DMS 273 (cell line): ENCODE measurements around the gene ERCC4.
A peak's percentile ranks its signal among the peaks of the same experiment; 100 is the strongest.

Source experiments
- DNase-seq: peaks from one replicate; lab custom pipeline; 2025; ENCODE audit not compliant: unreplicated experiment; lab: John Stamatoyannopoulos, UW

The ERCC4 gene

GRCh38 chr16:13945744-13946485, 26.0 kb downstream of the ERCC4 start:
- no peak for DNase-seq

DNA sequence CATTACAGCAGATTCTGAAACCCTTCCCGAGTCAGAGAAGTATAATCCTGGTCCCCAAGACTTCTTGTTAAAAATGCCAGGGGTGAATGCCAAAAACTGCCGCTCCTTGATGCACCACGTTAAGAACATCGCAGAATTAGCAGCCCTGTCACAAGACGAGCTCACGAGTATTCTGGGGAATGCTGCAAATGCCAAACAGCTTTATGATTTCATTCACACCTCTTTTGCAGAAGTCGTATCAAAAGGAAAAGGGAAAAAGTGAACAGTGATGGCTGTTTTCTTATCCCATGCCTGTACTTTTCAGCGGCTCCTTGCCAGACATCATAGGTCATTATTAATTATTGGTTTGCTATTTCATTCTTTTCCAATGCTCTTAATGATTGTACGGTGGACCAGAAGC, 28.1 kb downstream of the ERCC4 start:
- DNase-seq: no peak

GRCh38 chr16:13950821-13951547, 31.0 kb downstream of the ERCC4 start:
- no peak for DNase-seq

- peak; percentile 10 for DNase-seq
Observed at GRCh38 chr16:13951611-13952010, 31.7 kb downstream of the ERCC4 start.

DNA sequence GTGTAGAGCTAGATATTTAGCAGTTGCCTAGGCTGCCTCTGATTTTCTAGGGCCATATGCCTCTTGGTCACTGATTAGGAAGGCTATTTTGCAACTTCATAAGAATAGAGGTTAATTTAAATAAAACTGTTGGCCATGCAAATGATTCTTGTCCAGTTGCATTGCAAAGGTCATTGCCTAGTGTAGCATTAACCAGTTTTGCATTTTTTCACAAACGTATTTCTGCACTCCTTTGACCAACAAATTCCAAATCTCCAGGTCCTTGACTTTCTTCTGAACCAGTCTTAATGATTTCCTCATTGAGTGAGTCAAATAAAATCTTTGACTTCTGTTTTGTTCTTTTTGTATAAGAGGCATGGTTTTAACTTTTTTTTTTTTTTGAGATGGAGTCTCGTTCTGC, 33.5 kb downstream of the ERCC4 start:
- no peak for DNase-seq

GRCh38 chr16:13956635-13957196, 36.8 kb downstream of the ERCC4 start:
- DNase-seq: peak; percentile 70

DNA sequence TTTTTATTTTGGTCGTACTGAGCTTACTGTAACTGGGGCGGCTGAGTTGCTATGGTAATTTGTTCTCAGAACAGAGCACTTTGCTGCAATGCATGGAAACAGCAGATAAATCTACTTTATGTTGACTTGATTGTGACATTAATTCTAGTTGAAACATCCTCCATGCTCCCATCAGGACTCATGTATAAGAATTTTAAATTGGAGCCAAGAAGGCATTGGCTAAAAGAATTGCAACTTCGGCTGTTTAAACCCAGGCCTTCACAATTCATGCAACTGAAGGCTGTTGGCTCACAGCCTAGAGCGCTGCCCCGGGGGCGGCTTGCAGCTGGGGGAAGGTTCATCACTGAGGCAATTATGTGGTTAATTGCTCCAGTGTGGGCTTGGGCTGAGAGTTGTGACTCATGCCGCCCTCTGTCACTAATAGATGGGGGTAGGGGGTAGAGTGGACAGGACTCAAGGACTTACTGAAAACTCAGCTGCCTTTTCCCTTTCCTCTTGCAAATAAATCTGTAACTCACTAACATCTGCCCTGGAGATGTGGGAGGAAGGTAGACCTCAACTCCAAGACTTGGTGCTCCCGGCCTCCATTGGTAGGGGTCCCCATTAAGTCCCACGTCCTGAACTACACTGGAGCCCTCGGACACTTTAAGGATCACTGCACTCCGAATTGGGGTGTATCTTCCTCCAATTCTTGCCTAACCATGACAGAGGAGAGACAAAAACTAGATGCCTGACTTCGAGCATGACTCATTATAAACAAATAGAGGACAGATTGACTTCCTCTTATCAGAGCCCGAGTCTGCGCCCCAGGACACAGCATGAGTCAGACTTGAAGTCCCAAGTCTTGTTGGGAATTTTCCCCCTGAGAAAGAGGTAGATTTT, 37.5 kb downstream of the ERCC4 start:
- DNase-seq: peak; percentile 96

DNA sequence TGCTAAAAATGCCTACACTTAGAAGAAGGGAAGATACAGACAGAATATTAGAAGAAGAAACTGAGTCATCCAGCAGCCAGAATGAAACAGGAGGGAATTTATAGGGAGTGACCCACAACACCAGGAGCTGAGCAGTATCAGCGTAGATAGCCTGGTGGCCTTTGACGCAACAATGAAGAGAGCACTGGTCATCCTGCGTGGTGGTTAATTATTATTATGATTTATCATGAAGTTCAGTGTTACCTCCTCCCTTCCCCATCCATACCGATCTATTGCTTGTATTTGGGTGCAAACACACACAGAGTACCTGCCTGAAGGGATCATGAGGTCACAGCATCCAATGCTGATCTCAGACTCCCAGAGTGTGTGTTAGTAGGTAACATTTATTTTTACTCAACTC, 38.5 kb downstream of the ERCC4 start:
- DNase-seq: no peak

DNA sequence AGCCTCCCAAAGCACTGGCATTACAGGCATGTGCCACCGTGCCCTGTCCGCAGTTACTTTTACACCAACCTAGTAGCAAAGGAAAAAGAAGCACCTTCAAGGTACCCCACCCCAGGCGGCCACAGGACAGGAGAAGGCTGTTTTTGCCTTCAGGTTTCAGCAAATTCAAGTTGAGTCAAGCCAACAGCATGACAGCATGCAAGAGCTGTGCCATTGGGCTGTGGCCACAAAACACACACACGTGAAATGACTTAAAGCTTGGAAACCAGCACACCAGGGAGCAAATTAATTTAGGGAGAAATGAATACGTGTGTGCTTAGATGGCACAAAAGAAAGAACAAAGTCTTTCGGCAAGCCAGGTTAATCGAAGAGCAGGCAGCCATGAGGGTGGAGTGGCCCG, 39.7 kb downstream of the ERCC4 start:
- DNase-seq: peak; percentile 23

GRCh38 chr16:13961099-13961811, 41.3 kb downstream of the ERCC4 start:
- peak; percentile 81 for DNase-seq

DNA sequence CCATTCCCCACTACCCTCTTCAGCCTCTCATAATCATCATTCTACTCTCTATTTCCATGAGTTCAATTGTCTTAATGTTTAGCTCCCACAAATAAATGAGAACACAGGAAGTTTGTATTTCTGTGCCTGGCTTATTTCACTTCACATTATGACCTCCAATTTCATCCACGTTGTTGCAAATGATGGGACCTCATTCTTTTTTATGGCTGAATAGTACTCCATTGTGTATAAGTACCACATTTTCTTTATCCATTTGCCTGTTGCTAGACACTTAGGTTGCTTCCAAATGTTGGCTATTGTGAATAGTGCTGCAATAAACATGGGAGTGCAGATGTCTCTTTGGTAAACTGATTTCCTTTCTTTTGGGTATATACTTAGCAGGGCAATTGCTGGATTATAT, 42.3 kb downstream of the ERCC4 start:
- no peak for DNase-seq

- DNase-seq: no peak
Observed at GRCh38 chr16:13968835-13969234, 48.9 kb downstream of the ERCC4 start.

DNA sequence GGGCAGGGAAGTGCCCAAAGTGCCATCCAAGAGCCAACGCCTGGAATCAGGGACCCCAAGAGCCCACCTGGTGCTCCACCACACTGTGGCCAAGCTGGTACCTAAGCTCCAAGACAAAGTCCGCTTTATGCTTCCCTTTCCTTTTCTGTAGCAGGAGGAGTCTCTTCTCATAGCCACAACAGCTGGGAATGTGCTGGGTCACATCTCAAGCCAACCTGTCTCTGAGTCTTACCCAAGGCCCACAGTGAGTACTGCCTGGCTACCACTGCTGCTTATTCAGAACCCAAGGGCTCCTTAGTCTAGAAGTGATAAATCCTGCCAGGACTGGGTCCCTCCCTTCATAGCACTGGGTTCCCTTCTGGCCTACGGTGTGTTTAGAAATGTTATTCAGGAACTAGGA, 49.8 kb downstream of the ERCC4 start:
- no peak for DNase-seq

- DNase-seq: no peak
Observed at GRCh38 chr16:13970708-13971422, 50.9 kb downstream of the ERCC4 start.

GRCh38 chr16:13973321-13974023, 53.5 kb downstream of the ERCC4 start:
- no peak for DNase-seq

GRCh38 chr16:13977177-13977576, 57.2 kb downstream of the ERCC4 start:
- DNase-seq: no peak

DNA sequence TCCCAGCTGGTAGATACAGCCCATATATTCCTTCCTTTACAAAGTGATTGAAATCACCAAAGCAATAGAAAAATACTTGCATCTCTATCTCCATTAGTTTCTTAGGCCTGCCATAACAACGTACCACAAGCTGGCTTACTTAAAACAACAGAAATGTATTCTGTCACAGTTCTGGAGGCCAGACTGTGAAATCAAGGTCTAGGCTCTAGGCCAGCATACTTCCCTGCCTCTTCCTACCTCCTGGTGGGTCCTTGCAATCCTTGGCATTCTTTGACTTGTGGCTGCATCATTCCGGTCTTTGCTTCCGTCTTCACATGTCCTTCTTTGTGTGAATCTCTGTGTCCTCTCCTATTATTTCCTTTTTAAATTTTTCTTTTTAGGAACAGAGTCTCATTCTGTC, 62.5 kb downstream of the ERCC4 start:
- no peak for DNase-seq

DNA sequence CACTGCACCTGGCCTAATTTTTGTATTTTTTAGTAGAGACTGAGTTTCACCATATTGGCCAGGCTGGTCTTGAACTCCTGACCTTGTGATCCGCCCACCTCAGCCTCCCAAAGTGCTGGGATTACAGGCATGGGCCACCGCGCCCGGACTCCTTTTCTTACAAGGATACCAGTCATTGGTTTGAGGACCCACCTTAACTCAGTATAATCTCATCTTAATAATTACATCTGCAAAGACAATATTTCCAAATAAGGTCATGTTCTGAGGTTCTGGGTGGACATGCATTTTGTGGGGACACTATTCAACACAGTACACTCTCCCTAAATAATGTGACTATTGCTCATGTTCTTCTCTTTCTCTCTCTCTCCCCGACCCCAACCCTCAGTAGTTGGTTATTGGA, 63.7 kb downstream of the ERCC4 start:
- DNase-seq: no peak

- no peak for DNase-seq
Observed at GRCh38 chr16:13984794-13985193, 64.8 kb downstream of the ERCC4 start.
